ENCODE measurements around the gene LINS1. TPM values are rescaled to one million over a fixed set of nuclear protein-coding genes. Genes with fewer than 3 reads are reported as not detected.

The LINS1 gene
- polyA plus RNA-seq, 2 of the 4 experiments (the other 2 are of a cell fraction) = 10.0 to 24.6 TPM

DNA sequence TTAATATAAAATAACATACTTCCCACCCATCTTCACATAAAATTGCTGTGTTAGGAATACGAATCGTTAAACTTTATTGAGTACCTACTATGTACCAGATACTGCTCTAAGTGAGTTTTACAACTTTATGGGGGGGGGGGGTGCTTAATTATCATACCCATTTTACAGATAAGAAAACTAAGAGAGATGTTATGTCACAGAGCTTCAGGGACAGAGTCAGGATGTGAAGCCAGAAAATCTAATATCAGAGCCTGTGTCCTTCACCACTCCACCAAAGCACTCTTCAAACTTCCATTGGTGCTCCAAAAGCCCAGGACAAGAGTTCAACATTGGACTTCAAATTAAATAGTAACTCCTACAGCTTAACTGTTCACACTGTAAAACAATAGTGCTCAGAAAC is 8.6 kb downstream of the LINS1 start:
- DNase-seq (ENCODE audit: low read depth in 1 of 2, low spot score in 1 of 2) (no peak), ATAC-seq (no peak), FAIRE-seq (no peak)
- Histone ChIP-seq H3K9me3 (peaks cover 18% of the 10 kb centered on the region), H3K4me2 (no peak overlapping the region), H3K4me1 (no peaks in the 10 kb centered on the region), H3K27ac (no peak overlapping the region), H3K4me3 (no peak overlapping the region)
- CTCF ChIA-PET = no interaction called here
- POLR2A ChIA-PET = interaction anchor here (0.8 kb wide), 1 partner anchor 1483 kb away, joined by 5 read pairs; no protein-coding TSS in a partner anchor
- WGBS (ENCODE audit: missing lambda C conversion rate) = 97% methylated on average over 2 of the region's 2 CpGs
- TF ChIP-seq SREBF2 (IDR thresholded peaks at IDR 0.05) = no peak
- TF ChIP-seq EHF (CRISPR knock-in tag; IDR thresholded peaks at IDR 0.05) = no peak
- no peak for TF ChIP-seq ELK1 (IDR thresholded peaks at IDR 0.05; ENCODE audit: low read depth, low read length)
- TF ChIP-seq BHLHE40 (IDR thresholded peaks at IDR 0.05; ENCODE audit: low read depth, low read length) = no peak
- TF ChIP-seq NFE2L2 (conservative IDR thresholded peaks at IDR 0.05; ENCODE audit: low read length) = no peak
- TF ChIP-seq FOSB (CRISPR knock-in tag; IDR thresholded peaks at IDR 0.05) = no peak

GRCh38 chr15:100592898-100593297 is 9.1 kb downstream of the LINS1 start:
- Histone ChIP-seq H3K4me3 (no peak overlapping the region), H3K27ac (no peak overlapping the region), H3K4me1 (no peaks in the 10 kb centered on the region), H3K4me2 (no peak overlapping the region), H3K9me3 (peaks cover 23% of the 10 kb centered on the region)
- TF ChIP-seq FOXS1 (CRISPR knock-in tag; IDR thresholded peaks at IDR 0.05) = no peak
- TF ChIP-seq ESRRA (IDR thresholded peaks at IDR 0.05; ENCODE audit: borderline replicate concordance, low read length) = no peak
- TF ChIP-seq, protein P1, sequence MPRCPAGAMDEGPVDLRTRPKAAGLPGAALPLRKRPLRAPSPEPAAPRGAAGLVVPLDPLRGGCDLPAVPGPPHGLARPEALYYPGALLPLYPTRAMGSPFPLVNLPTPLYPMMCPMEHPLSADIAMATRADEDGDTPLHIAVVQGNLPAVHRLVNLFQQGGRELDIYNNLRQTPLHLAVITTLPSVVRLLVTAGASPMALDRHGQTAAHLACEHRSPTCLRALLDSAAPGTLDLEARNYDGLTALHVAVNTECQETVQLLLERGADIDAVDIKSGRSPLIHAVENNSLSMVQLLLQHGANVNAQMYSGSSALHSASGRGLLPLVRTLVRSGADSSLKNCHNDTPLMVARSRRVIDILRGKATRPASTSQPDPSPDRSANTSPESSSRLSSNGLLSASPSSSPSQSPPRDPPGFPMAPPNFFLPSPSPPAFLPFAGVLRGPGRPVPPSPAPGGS (IDR thresholded peaks at IDR 0.05) = no peak
- ATAC-seq (no peak), DNase-seq (ENCODE audit: low read depth in 1 of 2, low spot score in 1 of 2) (no peak), FAIRE-seq (no peak)
- 83% methylated on average over 3 of the region's 3 CpGs for WGBS (ENCODE audit: missing lambda C conversion rate)
- ChIA-PET POLR2A (no interaction called here), CTCF (no interaction called here)

GRCh38 chr15:100591835-100592234 is 10.1 kb downstream of the LINS1 start:
- Histone ChIP-seq H3K4me3 (no peak overlapping the region), H3K27ac (no peak overlapping the region), H3K4me2 (no peak overlapping the region), H3K9me3 (peaks cover 28% of the 10 kb centered on the region), H3K4me1 (no peaks in the 10 kb centered on the region)
- no peak for TF ChIP-seq NPAS2 (CRISPR knock-in tag; IDR thresholded peaks at IDR 0.05; ENCODE audit: borderline replicate concordance)
- TF ChIP-seq, protein P2, sequence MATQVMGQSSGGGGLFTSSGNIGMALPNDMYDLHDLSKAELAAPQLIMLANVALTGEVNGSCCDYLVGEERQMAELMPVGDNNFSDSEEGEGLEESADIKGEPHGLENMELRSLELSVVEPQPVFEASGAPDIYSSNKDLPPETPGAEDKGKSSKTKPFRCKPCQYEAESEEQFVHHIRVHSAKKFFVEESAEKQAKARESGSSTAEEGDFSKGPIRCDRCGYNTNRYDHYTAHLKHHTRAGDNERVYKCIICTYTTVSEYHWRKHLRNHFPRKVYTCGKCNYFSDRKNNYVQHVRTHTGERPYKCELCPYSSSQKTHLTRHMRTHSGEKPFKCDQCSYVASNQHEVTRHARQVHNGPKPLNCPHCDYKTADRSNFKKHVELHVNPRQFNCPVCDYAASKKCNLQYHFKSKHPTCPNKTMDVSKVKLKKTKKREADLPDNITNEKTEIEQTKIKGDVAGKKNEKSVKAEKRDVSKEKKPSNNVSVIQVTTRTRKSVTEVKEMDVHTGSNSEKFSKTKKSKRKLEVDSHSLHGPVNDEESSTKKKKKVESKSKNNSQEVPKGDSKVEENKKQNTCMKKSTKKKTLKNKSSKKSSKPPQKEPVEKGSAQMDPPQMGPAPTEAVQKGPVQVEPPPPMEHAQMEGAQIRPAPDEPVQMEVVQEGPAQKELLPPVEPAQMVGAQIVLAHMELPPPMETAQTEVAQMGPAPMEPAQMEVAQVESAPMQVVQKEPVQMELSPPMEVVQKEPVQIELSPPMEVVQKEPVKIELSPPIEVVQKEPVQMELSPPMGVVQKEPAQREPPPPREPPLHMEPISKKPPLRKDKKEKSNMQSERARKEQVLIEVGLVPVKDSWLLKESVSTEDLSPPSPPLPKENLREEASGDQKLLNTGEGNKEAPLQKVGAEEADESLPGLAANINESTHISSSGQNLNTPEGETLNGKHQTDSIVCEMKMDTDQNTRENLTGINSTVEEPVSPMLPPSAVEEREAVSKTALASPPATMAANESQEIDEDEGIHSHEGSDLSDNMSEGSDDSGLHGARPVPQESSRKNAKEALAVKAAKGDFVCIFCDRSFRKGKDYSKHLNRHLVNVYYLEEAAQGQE (IDR thresholded peaks at IDR 0.05) = no peak
- no peak for TF ChIP-seq KDM1A (IDR thresholded peaks at IDR 0.05; ENCODE audit: low read depth)
- no peak for TF ChIP-seq E2F6 (IDR thresholded peaks at IDR 0.05; ENCODE audit: borderline replicate concordance, low read depth)
- no peak for TF ChIP-seq MAZ (IDR thresholded peaks at IDR 0.05; ENCODE audit: borderline replicate concordance, low read depth, low read length)
- TF ChIP-seq, protein P3, sequence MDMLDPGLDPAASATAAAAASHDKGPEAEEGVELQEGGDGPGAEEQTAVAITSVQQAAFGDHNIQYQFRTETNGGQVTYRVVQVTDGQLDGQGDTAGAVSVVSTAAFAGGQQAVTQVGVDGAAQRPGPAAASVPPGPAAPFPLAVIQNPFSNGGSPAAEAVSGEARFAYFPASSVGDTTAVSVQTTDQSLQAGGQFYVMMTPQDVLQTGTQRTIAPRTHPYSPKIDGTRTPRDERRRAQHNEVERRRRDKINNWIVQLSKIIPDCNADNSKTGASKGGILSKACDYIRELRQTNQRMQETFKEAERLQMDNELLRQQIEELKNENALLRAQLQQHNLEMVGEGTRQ (IDR thresholded peaks at IDR 0.05) = no peak
- TF ChIP-seq CHD4 (IDR thresholded peaks at IDR 0.05; ENCODE audit: borderline replicate concordance) = no peak
- no peak for TF ChIP-seq JUN (IDR thresholded peaks at IDR 0.05)
- TF ChIP-seq ZNF302 (CRISPR knock-in tag; IDR thresholded peaks at IDR 0.05) = no peak
- TF ChIP-seq ELK1 (IDR thresholded peaks at IDR 0.05; ENCODE audit: low read depth, low read length) = no peak
- no peak for TF ChIP-seq TP53 (CRISPR knock-in tag; IDR thresholded peaks at IDR 0.05)
- no peak for TF ChIP-seq MAFK (IDR thresholded peaks at IDR 0.05; ENCODE audit: partially characterized antibody)
- TF ChIP-seq HMGXB4 (CRISPR knock-in tag; IDR thresholded peaks at IDR 0.05; ENCODE audit: borderline replicate concordance) = no peak
- POLR2A ChIA-PET = no interaction called here
- FAIRE-seq (peak; percentile 65), ATAC-seq (no peak), DNase-seq (ENCODE audit: low read depth in 1 of 2, low spot score in 1 of 2) (no peak)
- CTCF ChIA-PET = interaction anchor here (2.6 kb wide), 1 partner anchor 242 kb away, joined by 9 read pairs; no protein-coding TSS in a partner anchor
- 46% methylated on average over 2 of the region's 2 CpGs for WGBS (ENCODE audit: missing lambda C conversion rate)
